Stomach (tissue), 9 donors: Measurements from ENCODE around the gene BICD2. TPM values are rescaled to one million over a fixed set of nuclear protein-coding genes. Genes with fewer than 3 reads are reported as not detected.

ENCODE experiments used
- DNase-seq, 2 donors: peaks; one replicate each; pipeline versions ENCODE4 v3.0.0 to v3.0.0-alpha.2; 2013 to 2019
- H3K27ac ChIP-seq, 5 donors: fragments of 200-600 bp in 4 of 5; sonication (generic) in 4 of 5; one replicate each; pipeline ENCODE4 v1.5.1; 2013 to 2019; ENCODE audit warnings: mild to moderate bottlenecking in 1 of 5, moderate library complexity in 1 of 5
- H3K27me3 ChIP-seq, 3 donors: fragments of 200-600 bp; sonication (generic); one replicate each; pipeline ENCODE4 v1.5.1; 2017 to 2019; ENCODE audit warnings: mixed run types in 1 of 3
- H3K36me3 ChIP-seq, 4 donors: fragments of 200-600 bp; sonication (generic); 1 replicate in 3 of 4; 2 replicates in 1 of 4; pipeline ENCODE4 v1.5.1; 2016 to 2019
- H3K4me1 ChIP-seq, 4 donors: fragments of 200-600 bp; sonication (generic); one replicate each; pipeline ENCODE4 v1.5.1; 2016 to 2019
- H3K4me3 ChIP-seq, 4 donors: fragments of 200-600 bp; sonication (generic) in 3 of 4; one replicate each; pipeline ENCODE4 v1.5.1; 2016 to 2019; ENCODE audit warnings: mild to moderate bottlenecking in 1 of 4
- H3K9me3 ChIP-seq, 4 donors: fragments of 200-600 bp; sonication (generic); one replicate each; pipeline ENCODE4 v1.5.1; 2016 to 2019
- EP300 ChIP-seq: sonication (generic); formaldehyde crosslinking; IDR thresholded peaks from one replicate; pipeline ENCODE4 v1.6.1; 2017; ENCODE audit warnings: antibody characterized with exemption
- POLR2A ChIP-seq, 4 donors: fragments of 450-650 bp; IDR thresholded peaks; one replicate each; pipeline ENCODE4 v1.6.1; 2016; ENCODE audit warnings: antibody characterized with exemption in 4 of 4, control low read depth in 2 of 4, mild to moderate bottlenecking in 1 of 4, moderate library complexity in 1 of 4
- POLR2AphosphoS5 ChIP-seq, 3 donors: sonication (generic); formaldehyde crosslinking; IDR thresholded peaks; one replicate each; pipeline ENCODE4 v1.6.1; 2016; ENCODE audit warnings: antibody characterized with exemption in 3 of 3
- whole genome bisulfite sequencing, 5 donors: extraction: QIAGEN DNeasy Blood & Tissue Kit in 3 of 5; methylation state at CpG; one replicate each; pipeline versions ENCODE4 v1.1.5 to v1.1.7; 2013 to 2018; 5-methylcytosine and 5-hydroxymethylcytosine counted together
- intact Hi-C: fragments of 100-400 bp; cut with DNase I; formaldehyde crosslinking; loops from one replicate; pipeline ENCODE4 v1.15.1; 2023; ENCODE audit warnings: low total_unique reads
- polyA plus RNA-seq, 3 donors: library from polyadenylated mRNA; stranded (reverse); fragments of 200-250 nt; gene quantifications; one replicate each; pipeline ENCODE4 v1.2.3, GENCODE V29; 2013
- total RNA-seq, 5 donors: library from RNA; depleted of rRNA; stranded (reverse); fragments of >200 nt; gene quantifications; one replicate each; pipeline versions ENCODE4 v1.1.0 to v1.2.3, GENCODE V29; 2014 to 2016
- TF ChIP-seq, protein P1 (sequence below), 7 experiments: fragments of 450-650 bp in 4 of 7; fragments of 200-600 bp in 3 of 7; sonication (generic) in 3 of 7; IDR thresholded peaks; one replicate each; pipeline ENCODE4 v1.5.1; 2016 to 2019; ENCODE audit warnings: antibody characterized with exemption in 7 of 7, control low read depth in 2 of 7, mild to moderate bottlenecking in 1 of 7
- donor health status: healthy with polysubstance abuse.
- donor health status: Bipolar disorder and iron deficiency.
- donor health status: healthy.

Gene BICD2
- total and polyA plus RNA-seq, 8 donors = 5.9 to 32.6 (median 16.4) TPM

DNA sequence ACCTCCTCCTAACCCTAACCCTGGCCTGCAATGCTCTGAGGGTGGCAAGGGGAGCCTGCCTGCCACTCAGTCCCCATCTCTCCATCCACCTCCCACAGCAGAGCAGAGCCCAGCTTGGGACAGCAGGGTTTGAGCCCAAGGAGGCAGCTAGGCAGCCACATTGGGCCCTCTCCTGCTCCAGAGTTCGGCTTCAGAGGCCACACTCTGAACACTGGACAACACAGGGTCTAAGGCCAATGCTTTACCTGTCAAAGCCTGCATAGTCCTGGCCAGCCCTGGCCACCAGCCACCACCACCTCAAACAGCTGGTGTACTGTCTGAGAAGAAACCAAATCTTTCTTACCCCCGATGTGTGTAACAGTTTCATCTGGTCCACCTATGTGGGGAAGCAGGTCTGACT lies 5.2 kb downstream of the BICD2 start:
- no peaks in the 10 kb centered on the region for H3K36me3 ChIP-seq
- peaks cover 31 to 48% (median 43%) of the 10 kb centered on the region in 4 donors for H3K4me1 ChIP-seq
- DNase-seq = no peak
- 64 to 95% (median 83%) methylated on average over 2 of the region's 2 CpGs for whole genome bisulfite sequencing, 5 donors
- intact Hi-C loops = no loop called here
- no peak overlapping the region for H3K4me3 ChIP-seq
- H3K27ac ChIP-seq = peak overlapping the region in 1 of 5 donors; percentile 42
- TF ChIP-seq POLR2A (IDR thresholded peaks at IDR 0.05) (no peak), POLR2AphosphoS5 (IDR thresholded peaks at IDR 0.05) (no peak), EP300 (no peak)
- TF ChIP-seq, protein P1, sequence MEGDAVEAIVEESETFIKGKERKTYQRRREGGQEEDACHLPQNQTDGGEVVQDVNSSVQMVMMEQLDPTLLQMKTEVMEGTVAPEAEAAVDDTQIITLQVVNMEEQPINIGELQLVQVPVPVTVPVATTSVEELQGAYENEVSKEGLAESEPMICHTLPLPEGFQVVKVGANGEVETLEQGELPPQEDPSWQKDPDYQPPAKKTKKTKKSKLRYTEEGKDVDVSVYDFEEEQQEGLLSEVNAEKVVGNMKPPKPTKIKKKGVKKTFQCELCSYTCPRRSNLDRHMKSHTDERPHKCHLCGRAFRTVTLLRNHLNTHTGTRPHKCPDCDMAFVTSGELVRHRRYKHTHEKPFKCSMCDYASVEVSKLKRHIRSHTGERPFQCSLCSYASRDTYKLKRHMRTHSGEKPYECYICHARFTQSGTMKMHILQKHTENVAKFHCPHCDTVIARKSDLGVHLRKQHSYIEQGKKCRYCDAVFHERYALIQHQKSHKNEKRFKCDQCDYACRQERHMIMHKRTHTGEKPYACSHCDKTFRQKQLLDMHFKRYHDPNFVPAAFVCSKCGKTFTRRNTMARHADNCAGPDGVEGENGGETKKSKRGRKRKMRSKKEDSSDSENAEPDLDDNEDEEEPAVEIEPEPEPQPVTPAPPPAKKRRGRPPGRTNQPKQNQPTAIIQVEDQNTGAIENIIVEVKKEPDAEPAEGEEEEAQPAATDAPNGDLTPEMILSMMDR (IDR thresholded peaks at IDR 0.05) = no peak
- no peaks in the 10 kb centered on the region for H3K9me3 ChIP-seq
- H3K27me3 ChIP-seq = no peaks in the 10 kb centered on the region

DNA sequence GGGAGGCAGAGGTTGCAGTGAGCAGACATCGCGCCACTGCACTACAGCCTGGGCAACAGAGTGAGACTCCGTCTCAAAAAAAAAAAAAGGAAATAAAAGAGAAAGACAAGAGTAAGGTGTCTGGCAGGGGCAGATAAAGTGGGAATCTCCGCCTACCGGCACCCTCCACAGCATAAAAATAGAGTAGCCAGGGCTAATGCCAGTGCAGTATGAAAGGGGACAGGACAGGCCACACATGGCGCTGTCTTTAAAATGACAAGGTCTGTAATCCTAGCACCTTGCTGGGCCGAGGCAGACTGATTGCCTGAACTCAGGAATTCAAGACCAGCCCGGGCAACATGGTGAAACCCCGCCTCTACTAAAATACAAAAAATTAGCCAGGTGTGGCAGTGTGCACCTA lies 7.8 kb downstream of the BICD2 start:
- no peak overlapping the region for H3K4me3 ChIP-seq
- no peaks in the 10 kb centered on the region for H3K27me3 ChIP-seq
- H3K27ac ChIP-seq = no peak overlapping the region
- TF ChIP-seq POLR2AphosphoS5 (IDR thresholded peaks at IDR 0.05) (no peak), POLR2A (IDR thresholded peaks at IDR 0.05) (no peak), EP300 (no peak)
- TF ChIP-seq, protein P1 (IDR thresholded peaks at IDR 0.05) = no peak
- no peaks in the 10 kb centered on the region for H3K9me3 ChIP-seq
- intact Hi-C loops = no loop called here
- H3K36me3 ChIP-seq = no peaks in the 10 kb centered on the region
- peaks cover 13 to 54% (median 29%) of the 10 kb centered on the region in 4 donors for H3K4me1 ChIP-seq
- 86 to 96% (median 88%) methylated on average over 9 of the region's 9 CpGs for WGBS, 5 donors
- no peak for DNase-seq

DNA sequence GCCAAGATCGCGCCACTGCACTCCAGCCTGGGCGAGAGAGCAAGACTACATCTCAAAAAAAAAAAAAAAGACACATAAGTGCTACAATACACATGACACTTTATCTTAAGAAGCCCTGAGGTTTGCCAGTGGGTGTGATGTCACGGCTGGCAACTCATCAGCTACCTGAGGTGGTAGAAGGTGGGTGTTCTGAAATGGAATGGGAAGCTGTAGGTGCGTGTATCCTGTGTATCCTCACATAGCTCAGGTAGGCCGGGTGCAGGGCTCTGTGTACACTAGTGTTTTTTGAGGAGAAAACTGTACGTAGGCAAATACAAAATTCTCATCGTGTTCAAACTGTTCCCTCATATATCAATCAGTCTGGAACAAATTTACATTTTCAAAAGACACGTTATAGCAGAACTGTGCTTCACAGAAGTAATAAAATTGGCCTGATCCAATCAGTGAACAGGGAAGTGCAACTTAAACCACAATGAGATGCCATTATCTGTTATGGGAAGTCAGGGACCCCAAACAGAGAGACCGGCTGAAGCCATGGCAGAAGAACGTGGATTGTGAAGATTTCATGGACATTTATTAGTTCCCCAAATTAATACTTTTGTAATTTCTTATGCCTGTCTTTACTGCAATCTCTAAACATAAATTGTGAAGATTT lies 10.4 kb downstream of the BICD2 start:
- H3K4me3 ChIP-seq = no peak overlapping the region
- no peak overlapping the region for H3K27ac ChIP-seq
- H3K4me1 ChIP-seq = peaks cover 6 to 49% (median 15%) of the 10 kb centered on the region in 4 donors
- H3K36me3 ChIP-seq = no peaks in the 10 kb centered on the region
- intact Hi-C loops = no loop called here
- no peaks in the 10 kb centered on the region for H3K9me3 ChIP-seq
- WGBS, 5 donors = 86 to 95% (median 94%) methylated on average over 11 of the region's 11 CpGs
- DNase-seq = no peak
- no peak for TF ChIP-seq POLR2AphosphoS5 (IDR thresholded peaks at IDR 0.05)
- TF ChIP-seq, protein P1 (IDR thresholded peaks at IDR 0.05) = no peak
- no peak for TF ChIP-seq POLR2A (IDR thresholded peaks at IDR 0.05)
- TF ChIP-seq EP300 = no peak
- no peaks in the 10 kb centered on the region for H3K27me3 ChIP-seq

DNA sequence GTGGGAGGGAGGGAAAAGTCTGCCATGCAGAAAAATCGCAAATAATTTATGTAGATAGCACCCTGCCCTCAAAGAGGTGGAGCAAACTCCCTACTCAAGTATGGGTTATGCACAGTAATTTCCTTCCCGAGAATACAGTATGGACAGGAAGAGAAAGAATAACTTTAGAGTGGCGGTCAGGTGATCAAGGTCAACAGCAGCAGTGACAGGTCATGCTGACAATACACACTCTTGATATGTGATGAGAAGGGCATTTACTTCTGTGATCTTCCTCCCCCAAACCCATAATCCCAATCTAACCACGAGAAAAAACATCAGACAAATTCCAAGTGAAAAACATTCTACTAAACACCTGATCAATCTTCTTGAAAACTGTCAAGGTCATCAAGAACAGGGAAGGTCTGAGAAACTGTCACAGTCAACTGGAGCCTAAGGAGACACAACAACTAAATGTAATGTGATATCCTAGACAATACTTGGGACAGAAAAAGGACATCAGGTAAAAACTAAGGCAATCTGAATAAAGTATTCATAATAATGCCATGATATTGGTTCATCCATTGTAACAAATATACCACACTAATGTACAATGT lies 11.7 kb downstream of the BICD2 start:
- intact Hi-C loops = no loop called here
- H3K27me3 ChIP-seq = no peaks in the 10 kb centered on the region
- H3K36me3 ChIP-seq = no peaks in the 10 kb centered on the region
- H3K4me1 ChIP-seq = peaks cover 16 to 61% (median 28%) of the 10 kb centered on the region in 4 donors
- no peaks in the 10 kb centered on the region for H3K9me3 ChIP-seq
- WGBS, 5 donors = 73 to 86% (median 80%) methylated on average over 4 of the region's 4 CpGs
- no peak for DNase-seq
- no peak for TF ChIP-seq POLR2A (IDR thresholded peaks at IDR 0.05)
- TF ChIP-seq, protein P1 (IDR thresholded peaks at IDR 0.05) = no peak
- TF ChIP-seq POLR2AphosphoS5 (IDR thresholded peaks at IDR 0.05) = no peak
- no peak for TF ChIP-seq EP300
- H3K4me3 ChIP-seq = no peak overlapping the region
- H3K27ac ChIP-seq = no peak overlapping the region
